Osteoblast (primary cell): ENCODE results near the gene PPCS. TPM values are rescaled to one million over a fixed set of nuclear protein-coding genes. Genes with fewer than 3 reads are reported as not detected.
"Not testable (repeated sequence)": the region's sequence is repeated elsewhere in the genome, so short reads cannot be mapped to it uniquely, and the experiment has no call there.

Source experiments
- DNase-seq: peaks from one replicate; pipeline ENCODE4 v3.0.0; 2011; ENCODE audit warnings: low spot score, mixed read lengths; ENCODE audit not compliant: insufficient read length; ENCODE audit errors: missing footprints
- H2AFZ ChIP-seq: 2 replicates; pipeline ENCODE4 v1.6.0; 2011; ENCODE audit warnings: mild to moderate bottlenecking, low read length
- H3K27ac ChIP-seq: 2 replicates; pipeline ENCODE4 v1.5.1; 2011; ENCODE audit warnings: mild to moderate bottlenecking, low read depth, low read length, moderate library complexity
- H3K27me3 ChIP-seq: 2 replicates; pipeline ENCODE4 v1.6.0; 2012; ENCODE audit warnings: mild to moderate bottlenecking, control low read depth, inconsistent platforms, low read length, moderate library complexity; ENCODE audit not compliant: insufficient read depth
- H3K36me3 ChIP-seq: 2 replicates; pipeline ENCODE4 v1.5.1; 2011; ENCODE audit warnings: mild to moderate bottlenecking, low read length, control low read depth, moderate library complexity; ENCODE audit not compliant: insufficient read depth
- H3K4me1 ChIP-seq: 2 replicates; pipeline ENCODE4 v1.5.1; 2011; ENCODE audit warnings: mild to moderate bottlenecking, low read length, control low read depth, moderate library complexity; ENCODE audit not compliant: insufficient read depth
- H3K4me2 ChIP-seq: 2 replicates; pipeline ENCODE4 v1.6.0; 2011; ENCODE audit warnings: mild to moderate bottlenecking, low read length; ENCODE audit not compliant: insufficient read depth
- H3K4me3 ChIP-seq: fragments of 200-600 bp; sonication (generic); 3 replicates; pipeline ENCODE4 v1.5.1; 2012; ENCODE audit warnings: mild to moderate bottlenecking, low read length, inconsistent platforms; ENCODE audit not compliant: insufficient read depth
- H3K79me2 ChIP-seq: 2 replicates; pipeline ENCODE4 v1.6.0; 2012; ENCODE audit warnings: mild to moderate bottlenecking, low read length, control low read depth, inconsistent platforms; ENCODE audit not compliant: insufficient read depth
- H3K9me3 ChIP-seq: 2 replicates; pipeline ENCODE4 v1.5.1; 2011; ENCODE audit warnings: low read depth, low read length, control low read depth
- H4K20me1 ChIP-seq: 2 replicates; pipeline ENCODE4 v1.6.0; 2012; ENCODE audit warnings: mild to moderate bottlenecking, low read length, control low read depth; ENCODE audit not compliant: insufficient read depth
- CTCF ChIP-seq: IDR thresholded peaks from 2 replicates; pipeline ENCODE4 v1.5.1; 2011; ENCODE audit warnings: mild to moderate bottlenecking, low read depth, low read length, moderate library complexity; ENCODE audit errors: extremely low read depth
- small RNA-seq: library from RNA; depleted of rRNA; stranded (forward); fragments of <200 nt; gene quantifications from one replicate; pipeline ENCODE3, GENCODE V24; 2012
- total RNA-seq: library from RNA; depleted of rRNA; stranded (reverse); fragments of >200 nt; gene quantifications from 2 replicates; pipeline ENCODE4 v1.2.3, GENCODE V29; 2012

Gene PPCS
- total RNA-seq, 1 donor, result 64.4 TPM

DNA sequence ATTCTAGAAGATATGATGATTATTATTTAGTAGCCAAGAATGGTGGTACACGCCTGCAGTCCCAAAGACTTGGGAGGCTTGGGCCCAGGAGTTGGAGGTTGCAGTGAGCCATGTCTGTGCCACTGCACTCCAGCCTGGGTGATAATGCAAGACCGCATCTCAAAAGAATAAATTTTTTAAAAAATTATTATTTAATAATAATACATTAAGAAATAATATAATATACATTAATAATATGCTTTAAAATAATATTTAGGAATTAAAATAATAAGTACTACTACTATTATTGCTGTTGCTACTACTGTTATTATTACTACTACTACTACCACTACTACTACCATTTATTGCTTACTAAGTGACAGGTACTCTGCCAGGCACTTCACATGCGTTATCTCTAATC, 33.9 kb downstream of the PPCS start:
- no peak for DNase-seq
- no peaks in the 10 kb centered on the region for H3K79me2 ChIP-seq
- no peaks in the 10 kb centered on the region for H3K36me3 ChIP-seq
- H2AFZ ChIP-seq, result no peak overlapping the region
- no peak overlapping the region for H3K4me2 ChIP-seq
- TF ChIP-seq CTCF, result no peak
- no peaks in the 10 kb centered on the region for H3K9me3 ChIP-seq
- no peaks in the 10 kb centered on the region for H4K20me1 ChIP-seq
- no peak overlapping the region for H3K4me3 ChIP-seq
- peaks cover 2% of the 10 kb centered on the region for H3K27me3 ChIP-seq
- no peaks in the 10 kb centered on the region for H3K4me1 ChIP-seq
- H3K27ac ChIP-seq, result no peak overlapping the region

DNA sequence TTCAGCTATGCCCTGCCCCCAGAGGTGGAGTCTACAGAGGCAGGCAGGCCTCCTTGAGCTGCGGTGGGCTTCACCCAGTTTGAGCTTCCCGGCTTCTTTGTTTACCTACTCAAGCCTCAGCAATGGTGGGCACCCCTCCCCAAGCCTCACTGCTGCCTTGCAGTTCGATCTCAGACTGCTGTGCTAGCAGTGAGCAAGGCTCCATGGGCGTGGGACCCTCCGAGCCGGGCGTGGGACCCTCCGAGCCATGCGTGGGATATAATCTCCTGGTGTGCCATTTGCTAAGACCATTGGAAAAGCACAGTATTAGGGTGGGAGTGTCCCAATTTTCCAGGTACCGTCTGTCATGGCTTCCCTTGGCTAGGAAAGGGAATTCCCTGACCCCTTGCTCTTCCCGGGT, 45.7 kb downstream of the PPCS start:
- not testable (repeated sequence) for H3K36me3 ChIP-seq, H3K4me1 ChIP-seq, H3K79me2 ChIP-seq, DNase-seq, H2AFZ ChIP-seq, H3K27me3 ChIP-seq, H3K4me3 ChIP-seq, H3K9me3 ChIP-seq, H3K27ac ChIP-seq, H3K4me2 ChIP-seq, H4K20me1 ChIP-seq

- H2AFZ ChIP-seq, result no peak overlapping the region
- no peak for TF ChIP-seq CTCF
- H3K4me1 ChIP-seq, result no peaks in the 10 kb centered on the region
- no peaks in the 10 kb centered on the region for H3K79me2 ChIP-seq
- no peak overlapping the region for H3K4me2 ChIP-seq
- no peaks in the 10 kb centered on the region for H3K27me3 ChIP-seq
- no peak overlapping the region for H3K27ac ChIP-seq
- H3K9me3 ChIP-seq, result peaks cover 9% of the 10 kb centered on the region
- H4K20me1 ChIP-seq, result no peaks in the 10 kb centered on the region
- DNase-seq, result peak; percentile 35
- H3K4me3 ChIP-seq, result no peak overlapping the region
- no peaks in the 10 kb centered on the region for H3K36me3 ChIP-seq
Observed at GRCh38 chr1:42504535-42505128, 48.3 kb downstream of the PPCS start.

DNA sequence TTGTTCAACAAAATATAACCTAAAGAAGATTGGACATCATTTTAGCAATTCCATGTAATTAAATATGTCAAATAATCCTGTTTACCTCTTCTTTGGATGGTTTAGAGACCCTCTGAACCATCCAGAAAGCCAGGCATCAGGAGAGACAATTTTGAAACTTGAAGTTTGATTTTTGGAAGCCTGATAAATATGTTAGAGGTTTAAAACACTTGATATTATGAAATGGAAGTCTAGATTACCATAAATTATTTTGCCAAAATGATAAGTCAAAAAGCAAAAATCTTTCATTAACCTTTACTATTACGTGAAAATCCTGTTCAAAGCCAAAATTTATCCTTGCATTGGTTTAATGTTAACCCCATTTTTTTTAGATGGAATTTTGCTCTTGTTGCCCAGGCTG, 50.2 kb downstream of the PPCS start:
- no peaks in the 10 kb centered on the region for H3K27me3 ChIP-seq
- H4K20me1 ChIP-seq, result no peaks in the 10 kb centered on the region
- TF ChIP-seq CTCF, result no peak
- no peaks in the 10 kb centered on the region for H3K4me1 ChIP-seq
- H3K27ac ChIP-seq, result no peak overlapping the region
- H3K4me3 ChIP-seq, result no peak overlapping the region
- H3K9me3 ChIP-seq, result peaks cover 12% of the 10 kb centered on the region
- no peak overlapping the region for H3K4me2 ChIP-seq
- no peak for DNase-seq
- no peaks in the 10 kb centered on the region for H3K79me2 ChIP-seq
- no peaks in the 10 kb centered on the region for H3K36me3 ChIP-seq
- no peak overlapping the region for H2AFZ ChIP-seq

Small RNA genes lying within 50 kb of the gene (small RNA-seq; reads per million reads assigned to genes)
- gene TMSB4XP1, result not detected

Other genes with a start within 250 kb of the PPCS start
- gene FOXJ3, start 121.3 kb upstream of the PPCS start, total RNA-seq, result 37.3 and 41.8 TPM in 2 replicates
- gene RIMKLA, start 75.8 kb upstream of the PPCS start, total RNA-seq, result not detected in 2 replicates
- 0.88 and 3.3 TPM in 2 replicates for gene ZMYND12, start 521 bp upstream of the PPCS start, total RNA-seq
- gene CCDC30, start 6.7 kb downstream of the PPCS start, total RNA-seq, result 4.0 and 4.7 TPM in 2 replicates
- 17.4 and 18.3 TPM in 2 replicates for gene PPIH, start 201.9 kb downstream of the PPCS start, total RNA-seq
- gene YBX1, start 225.9 kb downstream of the PPCS start, total RNA-seq, result 481 and 491 TPM in 2 replicates